Measurements from ENCODE around the gene ADGRG3.

GRCh38 chr16:57639172-57639887 lies 28.8 kb upstream of the ADGRG3 start:
- TF ChIP-seq CTCF (optimal IDR thresholded peaks at IDR 0.05 in 1 of 3, IDR thresholded peaks at IDR 0.05 in 1 of 3, conservative IDR thresholded peaks at IDR 0.05 in 1 of 3; ENCODE audit: extremely low read depth in 1 of 3, insufficient read depth in 2 of 3, low read length in 3 of 3) (no peak), EZH2 (IDR thresholded peaks at IDR 0.05; ENCODE audit: low read length) (no peak)
